Adipocyte (in vitro differentiated cells): Measurements from ENCODE around the gene SIRT6.
"Not testable (repeated sequence)": the region's sequence is repeated elsewhere in the genome, so short reads cannot be mapped to it uniquely, and the experiment has no call there.

Experiments used
- DNase-seq: peaks from one replicate; pipeline ENCODE4 v3.0.0-alpha.2; 2015; ENCODE audit warnings: low read depth
- H3K27me3 ChIP-seq: replicated peaks from 2 replicates; pipeline ENCODE4 v1.7.0; 2013; ENCODE audit warnings: mild to moderate bottlenecking, low read length, moderate library complexity; ENCODE audit not compliant: control insufficient read depth, insufficient read depth
- H3K36me3 ChIP-seq: 2 replicates; pipeline ENCODE4 v1.7.0; 2013; ENCODE audit warnings: low read length, mild to moderate bottlenecking, moderate library complexity; ENCODE audit not compliant: control insufficient read depth, insufficient read depth, severe bottlenecking
- H3K4me1 ChIP-seq: 2 replicates; pipeline ENCODE4 v1.7.0; 2013; ENCODE audit warnings: mild to moderate bottlenecking, low read length, moderate library complexity; ENCODE audit not compliant: control insufficient read depth, insufficient read depth
- H3K4me3 ChIP-seq: 2 replicates; pipeline ENCODE4 v1.7.0; 2013; ENCODE audit warnings: mild to moderate bottlenecking, low read length, moderate library complexity
- H3K9ac ChIP-seq: 2 replicates; pipeline ENCODE4 v1.7.0; 2013; ENCODE audit warnings: mild to moderate bottlenecking, low read length, moderate library complexity
- H3K9me3 ChIP-seq: 2 replicates; pipeline ENCODE4 v1.7.0; 2013; ENCODE audit warnings: mild to moderate bottlenecking, low read length, moderate library complexity; ENCODE audit not compliant: control insufficient read depth

The SIRT6 gene

GRCh38 chr19:4182084-4182810 lies at the start of gene SIRT6, which contains the start of gene ANKRD24:
Gene SIRT6, minus strand, starts transcription at chr19:4182563. Its CDS starts 24 bp downstream, at chr19:4182539.
Gene ANKRD24, plus strand, starts transcription at chr19:4182689. Its CDS starts 3,737 bp downstream, at chr19:4186426.
- H3K4me3 ChIP-seq = peak within 1 kb of the TSS; percentile 96
- peaks cover 17% of the 10 kb centered on the region for H3K4me1 ChIP-seq
- peak within 1 kb of the TSS; percentile 93 for H3K9ac ChIP-seq
- no peaks in the 10 kb centered on the region for H3K27me3 ChIP-seq
- H3K36me3 ChIP-seq = peaks cover 13% of the 10 kb centered on the region
- no peaks in the 10 kb centered on the region for H3K9me3 ChIP-seq
- DNase-seq = peak; percentile 98

GRCh38 chr19:4232139-4232538 lies 49.8 kb upstream of the SIRT6 start:
- not testable (repeated sequence) for H3K36me3 ChIP-seq, H3K9me3 ChIP-seq, DNase-seq, H3K4me3 ChIP-seq, H3K4me1 ChIP-seq, H3K9ac ChIP-seq
- H3K27me3 ChIP-seq = peaks cover 35% of the 10 kb centered on the region

- not testable (repeated sequence) for H3K4me3 ChIP-seq
These were observed 49.2 kb upstream of the SIRT6 start for GRCh38 chr19:4231521-4231920.

GRCh38 chr19:4230237-4230636 lies 47.9 kb upstream of the SIRT6 start:
- not testable (repeated sequence) for H3K9me3 ChIP-seq, H3K9ac ChIP-seq, H3K4me1 ChIP-seq, DNase-seq, H3K36me3 ChIP-seq, H3K4me3 ChIP-seq
- peaks cover 39% of the 10 kb centered on the region for H3K27me3 ChIP-seq

More at GRCh38 chr19:4231521-4231920, 49.2 kb upstream of the SIRT6 start:
- not testable (repeated sequence) for H3K9me3 ChIP-seq, H3K9ac ChIP-seq, H3K4me1 ChIP-seq, DNase-seq, H3K36me3 ChIP-seq
- peaks cover 32% of the 10 kb centered on the region for H3K27me3 ChIP-seq

- Histone ChIP-seq H3K4me3 (no peak within 1 kb of the TSS), H3K9ac (no peak within 1 kb of the TSS), H3K9me3 (no peaks in the 10 kb centered on the region), H3K36me3 (no peaks in the 10 kb centered on the region), H3K4me1 (peaks cover 3% of the 10 kb centered on the region), H3K27me3 (peaks cover 37% of the 10 kb centered on the region)
- peak; percentile 57 for DNase-seq
These were observed 47.0 kb upstream of the SIRT6 start, which contains the start of gene EBI3 for GRCh38 chr19:4229179-4229931. Gene EBI3, plus strand, starts transcription at chr19:4229523. Its CDS starts 28 bp downstream, at chr19:4229551.

DNA sequence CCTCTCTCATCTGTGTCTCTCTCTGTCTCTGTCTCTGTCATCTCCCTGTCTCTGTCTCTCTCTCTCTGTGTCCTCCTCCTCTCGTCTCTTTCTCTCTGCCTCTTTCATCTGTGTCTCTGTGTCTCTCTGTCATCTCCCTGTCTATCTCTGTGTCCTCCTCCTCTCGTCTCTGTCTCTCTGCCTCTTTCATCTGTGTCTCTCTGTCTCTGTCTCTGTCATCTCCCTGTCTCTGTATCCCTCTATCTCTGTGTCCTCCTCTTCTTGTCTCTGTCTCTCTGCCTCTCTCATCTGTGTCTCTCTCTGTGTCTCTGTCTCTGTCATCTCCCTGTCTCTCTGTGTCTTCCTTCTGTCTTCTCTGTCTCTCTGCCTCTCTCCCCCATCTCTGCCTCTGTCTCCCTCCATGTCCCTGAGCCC lies 46.4 kb upstream of the SIRT6 start:
- no peaks in the 10 kb centered on the region for H3K36me3 ChIP-seq
- no peak overlapping the region for H3K9ac ChIP-seq
- DNase-seq = no peak
- no peak overlapping the region for H3K4me3 ChIP-seq
- H3K4me1 ChIP-seq = peaks cover 3% of the 10 kb centered on the region
- no peaks in the 10 kb centered on the region for H3K9me3 ChIP-seq
- H3K27me3 ChIP-seq = peaks cover 32% of the 10 kb centered on the region

- Histone ChIP-seq H3K27me3 (peaks cover 29% of the 10 kb centered on the region), H3K4me1 (peaks cover 3% of the 10 kb centered on the region), H3K9me3 (no peaks in the 10 kb centered on the region), H3K4me3 (no peak overlapping the region), H3K9ac (no peak overlapping the region), H3K36me3 (no peaks in the 10 kb centered on the region)
- no peak for DNase-seq
These were observed 45.4 kb upstream of the SIRT6 start for GRCh38 chr19:4227771-4228170.

GRCh38 chr19:4225885-4226284 lies 43.5 kb upstream of the SIRT6 start:
- DNase-seq = no peak
- H3K9me3 ChIP-seq = no peaks in the 10 kb centered on the region
- no peak overlapping the region for H3K9ac ChIP-seq
- peaks cover 3% of the 10 kb centered on the region for H3K4me1 ChIP-seq
- no peak overlapping the region for H3K4me3 ChIP-seq
- H3K36me3 ChIP-seq = no peaks in the 10 kb centered on the region
- H3K27me3 ChIP-seq = peaks cover 31% of the 10 kb centered on the region

- no peak for DNase-seq
- Histone ChIP-seq H3K36me3 (no peaks in the 10 kb centered on the region), H3K9me3 (no peaks in the 10 kb centered on the region), H3K9ac (no peak overlapping the region), H3K4me1 (peaks cover 3% of the 10 kb centered on the region), H3K4me3 (no peak overlapping the region), H3K27me3 (peaks cover 31% of the 10 kb centered on the region)
These were observed 42.1 kb upstream of the SIRT6 start for GRCh38 chr19:4224470-4224869.

- Histone ChIP-seq H3K9me3 (no peaks in the 10 kb centered on the region), H3K9ac (no peak overlapping the region), H3K4me1 (no peaks in the 10 kb centered on the region), H3K4me3 (no peak overlapping the region), H3K27me3 (peaks cover 11% of the 10 kb centered on the region), H3K36me3 (no peaks in the 10 kb centered on the region)
- DNase-seq = no peak
These were observed 37.8 kb upstream of the SIRT6 start for GRCh38 chr19:4220188-4220587.

DNA sequence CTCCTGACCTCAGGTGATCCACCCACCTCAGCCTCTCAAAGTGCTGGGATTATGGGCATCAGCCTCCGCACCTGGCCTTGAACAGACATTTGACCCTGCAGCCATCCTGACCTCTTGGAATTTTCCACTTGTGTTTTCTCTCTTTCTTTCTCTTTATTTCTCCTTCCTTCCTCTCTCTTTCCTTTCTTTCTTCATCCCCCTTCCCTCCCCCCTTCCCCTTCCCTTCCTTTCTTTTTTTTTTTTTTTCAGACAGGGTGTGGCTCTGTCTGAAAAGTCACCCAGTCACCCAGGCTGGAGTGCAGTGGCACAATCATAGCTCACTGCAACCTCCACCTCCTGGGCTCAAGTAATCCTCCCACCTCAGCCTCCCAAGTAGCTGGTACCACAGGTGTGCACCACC lies 36.2 kb upstream of the SIRT6 start:
- H3K9me3 ChIP-seq, DNase-seq, H3K9ac ChIP-seq, H3K4me3 ChIP-seq, H3K36me3 ChIP-seq, H3K4me1 ChIP-seq: not testable (repeated sequence)
- peaks cover 12% of the 10 kb centered on the region for H3K27me3 ChIP-seq
